HFFc6 (cell line): Measurements from ENCODE around the gene PIH1D1. TPM values are rescaled to one million over a fixed set of nuclear protein-coding genes. Genes with fewer than 3 reads are reported as not detected.

Experiments used
- DNase-seq: peaks from one replicate; pipeline ENCODE4 v3.0.0-alpha.2; 2018
- H3K27ac Mint-ChIP-seq: 2 replicates; pipeline ENCODE4 v1.8.0; 2020; ENCODE audit warnings: mild to moderate bottlenecking, mixed read lengths
- H3K27me3 Mint-ChIP-seq: 2 replicates; pipeline ENCODE4 v1.8.0; 2021; ENCODE audit warnings: mild to moderate bottlenecking, moderate library complexity, mixed read lengths; ENCODE audit not compliant: insufficient read depth
- H3K36me3 Mint-ChIP-seq: 2 replicates; pipeline ENCODE4 v1.8.0; 2021; ENCODE audit warnings: low read depth, mixed read lengths
- H3K4me1 Mint-ChIP-seq: 2 replicates; pipeline ENCODE4 v1.8.0; 2020; ENCODE audit warnings: low read depth, mixed read lengths
- H3K4me3 Mint-ChIP-seq: 2 replicates; pipeline ENCODE4 v1.8.0; 2020; ENCODE audit warnings: mild to moderate bottlenecking, moderate library complexity, mixed read lengths
- H3K9me3 Mint-ChIP-seq: 2 replicates; pipeline ENCODE4 v1.8.0; 2020; ENCODE audit warnings: mild to moderate bottlenecking, mixed read lengths
- total RNA-seq, 6 experiments: library from RNA; stranded (reverse); fragmentation: NEBNext Ultra II Directional; extraction: Animal tissue kit (Norgen Biotek cat#: 25700); gene quantifications; 2 replicates in 1 of 6; 3 replicates in 5 of 6; pipeline ENCODE4 v1.2.3, GENCODE V29; 2021
- TF ChIP-seq, protein P1 (sequence below): fragments of 200-600 bp; sonication (generic); IDR thresholded peaks from 2 replicates; pipeline ENCODE4 v1.5.0; 2021; ENCODE audit warnings: antibody characterized with exemption, mild to moderate bottlenecking

The PIH1D1 gene
- total RNA-seq, 6 experiments from 2014 or later = 55.8 to 65.6 (median 57.5) TPM

DNA sequence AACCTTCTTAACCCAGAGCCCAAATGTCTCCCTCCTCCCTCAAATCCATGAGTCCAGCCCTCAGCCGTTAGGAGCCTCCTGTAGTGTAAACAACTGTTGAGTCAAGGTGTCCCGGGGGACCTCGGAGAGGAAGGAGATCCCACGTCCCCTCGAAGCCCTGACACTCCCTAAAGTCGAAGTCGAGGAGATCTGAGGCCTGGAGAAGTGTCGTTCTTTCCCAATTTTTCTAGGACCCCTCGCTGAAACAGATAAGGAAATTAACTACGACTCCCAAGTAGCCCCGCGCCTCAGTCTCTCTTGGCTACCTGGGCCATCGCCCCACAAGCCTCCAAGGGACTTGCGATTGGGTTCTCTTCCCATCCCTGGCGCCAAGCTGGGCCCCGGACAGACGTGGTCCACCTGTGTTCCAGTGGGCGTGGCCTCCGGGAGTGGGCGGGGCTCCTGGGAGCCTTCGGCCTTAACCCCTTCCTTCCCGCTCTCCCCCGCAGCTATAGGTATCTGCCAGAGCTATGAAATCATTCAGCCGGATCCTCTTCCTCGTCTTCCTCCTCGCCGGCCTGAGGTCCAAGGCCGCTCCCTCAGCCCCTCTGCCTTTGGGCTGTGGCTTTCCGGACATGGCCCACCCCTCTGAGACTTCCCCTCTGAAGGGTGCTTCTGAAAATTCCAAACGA lies 25.6 kb downstream of the PIH1D1 start:
- no peaks in the 10 kb centered on the region for H3K9me3 Mint-ChIP-seq
- H3K36me3 Mint-ChIP-seq = no peaks in the 10 kb centered on the region; the same call in 1 of the 2 replicates
- peaks cover 84% of the 10 kb centered on the region for H3K27me3 Mint-ChIP-seq
- no peak for DNase-seq
- TF ChIP-seq, protein P1, sequence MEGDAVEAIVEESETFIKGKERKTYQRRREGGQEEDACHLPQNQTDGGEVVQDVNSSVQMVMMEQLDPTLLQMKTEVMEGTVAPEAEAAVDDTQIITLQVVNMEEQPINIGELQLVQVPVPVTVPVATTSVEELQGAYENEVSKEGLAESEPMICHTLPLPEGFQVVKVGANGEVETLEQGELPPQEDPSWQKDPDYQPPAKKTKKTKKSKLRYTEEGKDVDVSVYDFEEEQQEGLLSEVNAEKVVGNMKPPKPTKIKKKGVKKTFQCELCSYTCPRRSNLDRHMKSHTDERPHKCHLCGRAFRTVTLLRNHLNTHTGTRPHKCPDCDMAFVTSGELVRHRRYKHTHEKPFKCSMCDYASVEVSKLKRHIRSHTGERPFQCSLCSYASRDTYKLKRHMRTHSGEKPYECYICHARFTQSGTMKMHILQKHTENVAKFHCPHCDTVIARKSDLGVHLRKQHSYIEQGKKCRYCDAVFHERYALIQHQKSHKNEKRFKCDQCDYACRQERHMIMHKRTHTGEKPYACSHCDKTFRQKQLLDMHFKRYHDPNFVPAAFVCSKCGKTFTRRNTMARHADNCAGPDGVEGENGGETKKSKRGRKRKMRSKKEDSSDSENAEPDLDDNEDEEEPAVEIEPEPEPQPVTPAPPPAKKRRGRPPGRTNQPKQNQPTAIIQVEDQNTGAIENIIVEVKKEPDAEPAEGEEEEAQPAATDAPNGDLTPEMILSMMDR = no peak
- no peak overlapping the region for H3K27ac Mint-ChIP-seq
- H3K4me1 Mint-ChIP-seq = peaks cover 11% of the 10 kb centered on the region
- H3K4me3 Mint-ChIP-seq = no peak overlapping the region

DNA sequence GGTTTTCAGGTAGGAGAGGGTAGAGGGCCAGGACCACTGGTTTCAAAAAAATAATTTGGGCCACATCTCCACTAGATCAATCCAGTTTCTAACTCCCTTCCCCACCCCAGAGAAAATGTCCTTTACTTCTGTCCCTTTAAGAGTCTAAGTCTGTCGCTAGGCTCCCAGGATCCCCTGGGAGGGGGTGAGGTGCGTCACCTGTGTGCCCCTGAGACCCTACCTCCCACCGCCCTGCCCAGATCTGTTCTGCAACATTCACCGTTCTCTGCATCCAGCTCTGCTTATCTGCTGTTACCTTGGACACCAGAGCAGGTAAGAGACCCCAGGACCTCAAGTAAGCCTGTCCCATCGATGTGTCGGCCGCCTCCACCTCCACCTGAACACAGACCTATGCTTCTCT lies 26.4 kb downstream of the PIH1D1 start, which contains the start of gene GFY:
Gene GFY (plus strand): TSS at position 211 of the 400 bp plus-strand sequence. CDS start 1,043 bp downstream, outside the sequence.
- peaks cover 79% of the 10 kb centered on the region for H3K27me3 Mint-ChIP-seq
- H3K9me3 Mint-ChIP-seq = no peaks in the 10 kb centered on the region
- peaks cover 11% of the 10 kb centered on the region for H3K4me1 Mint-ChIP-seq
- TF ChIP-seq, protein P1 = no peak
- no peak within 1 kb of the TSS for H3K27ac Mint-ChIP-seq
- no peak for DNase-seq
- no peaks in the 10 kb centered on the region; the same call in 1 of the 2 replicates for H3K36me3 Mint-ChIP-seq
- no peak within 1 kb of the TSS for H3K4me3 Mint-ChIP-seq

DNA sequence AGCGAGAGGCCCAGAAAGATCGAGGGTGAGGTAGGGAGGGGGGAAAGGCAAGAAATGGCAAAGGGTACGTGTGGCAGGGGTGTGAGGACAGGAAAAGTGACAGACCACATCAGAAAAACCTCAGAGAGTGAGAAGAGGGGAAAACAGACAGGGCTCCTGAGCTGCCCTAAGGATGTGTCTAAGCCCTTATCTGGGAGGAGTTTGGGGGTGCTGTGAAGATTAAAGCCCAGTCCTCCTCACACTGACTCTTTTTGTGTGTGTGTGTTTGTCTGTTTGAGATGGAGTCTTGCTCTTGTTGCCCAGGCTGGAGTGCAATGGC lies 27.7 kb downstream of the PIH1D1 start:
- Mint-ChIP-seq H3K27me3 (peaks cover 81% of the 10 kb centered on the region), H3K9me3 (no peaks in the 10 kb centered on the region), H3K4me3 (no peak overlapping the region; the same call in 1 of the 2 replicates), H3K36me3 (no peaks in the 10 kb centered on the region; the same call in 1 of the 2 replicates), H3K27ac (no peak overlapping the region), H3K4me1 (peaks cover 11% of the 10 kb centered on the region)
- TF ChIP-seq, protein P1 = no peak
- DNase-seq = no peak

DNA sequence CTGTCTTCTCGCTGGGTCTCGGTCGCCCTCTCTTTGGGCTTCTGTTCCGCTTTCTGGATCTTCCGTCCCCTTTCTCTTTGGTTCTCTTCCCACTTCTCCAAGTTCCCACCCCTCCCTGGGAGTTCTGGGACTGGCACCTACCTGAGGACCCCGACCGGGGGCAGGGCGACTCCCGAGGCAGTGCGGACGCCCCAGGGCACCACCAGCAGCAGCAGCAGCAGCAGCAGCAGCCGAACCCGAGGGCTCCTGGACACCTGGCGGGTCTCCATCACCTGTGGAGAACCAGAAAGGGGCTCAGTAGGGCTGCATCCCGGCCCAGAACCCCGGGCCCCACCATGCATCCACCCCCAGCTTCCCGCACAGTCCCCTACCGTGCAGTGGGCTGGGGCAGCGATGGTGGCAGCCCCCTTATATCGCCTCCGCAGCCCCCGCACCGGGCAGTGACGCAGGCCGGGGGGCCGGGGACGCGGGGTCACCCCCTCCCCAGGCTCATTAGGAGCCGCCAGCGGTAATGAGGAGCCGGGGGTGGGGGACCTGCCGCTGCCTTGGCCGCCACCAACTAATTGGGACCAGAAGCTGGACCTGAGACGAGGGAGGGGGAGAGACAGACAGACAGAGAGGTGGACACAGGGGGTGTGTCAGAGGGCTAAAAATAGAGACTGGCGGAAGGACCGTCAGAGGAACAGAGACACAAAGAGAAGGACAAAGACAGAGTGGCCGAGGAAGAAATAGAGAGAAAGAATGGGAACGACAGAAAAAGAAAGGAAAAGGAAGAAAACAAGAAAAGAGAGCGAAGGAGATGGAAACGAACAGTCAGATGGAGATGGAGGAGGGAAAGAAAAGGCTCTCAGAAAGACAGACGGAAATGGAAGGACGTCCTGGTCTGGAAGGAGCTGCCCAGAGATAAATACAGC lies 28.3 kb downstream of the PIH1D1 start, which contains the start of gene PTH2:
Gene PTH2 (minus strand): TSS at position 371 of the 914 bp plus-strand sequence. CDS start 102 bp downstream, at position 269.
- H3K4me3 Mint-ChIP-seq = peak within 1 kb of the TSS; percentile 25; the same call in 1 of the 2 replicates
- peaks cover 11% of the 10 kb centered on the region for H3K4me1 Mint-ChIP-seq
- DNase-seq = no peak
- H3K9me3 Mint-ChIP-seq = no peaks in the 10 kb centered on the region
- TF ChIP-seq, protein P1 = no peak
- H3K27me3 Mint-ChIP-seq = peaks cover 82% of the 10 kb centered on the region
- no peaks in the 10 kb centered on the region; the same call in 1 of the 2 replicates for H3K36me3 Mint-ChIP-seq
- H3K27ac Mint-ChIP-seq = no peak within 1 kb of the TSS

DNA sequence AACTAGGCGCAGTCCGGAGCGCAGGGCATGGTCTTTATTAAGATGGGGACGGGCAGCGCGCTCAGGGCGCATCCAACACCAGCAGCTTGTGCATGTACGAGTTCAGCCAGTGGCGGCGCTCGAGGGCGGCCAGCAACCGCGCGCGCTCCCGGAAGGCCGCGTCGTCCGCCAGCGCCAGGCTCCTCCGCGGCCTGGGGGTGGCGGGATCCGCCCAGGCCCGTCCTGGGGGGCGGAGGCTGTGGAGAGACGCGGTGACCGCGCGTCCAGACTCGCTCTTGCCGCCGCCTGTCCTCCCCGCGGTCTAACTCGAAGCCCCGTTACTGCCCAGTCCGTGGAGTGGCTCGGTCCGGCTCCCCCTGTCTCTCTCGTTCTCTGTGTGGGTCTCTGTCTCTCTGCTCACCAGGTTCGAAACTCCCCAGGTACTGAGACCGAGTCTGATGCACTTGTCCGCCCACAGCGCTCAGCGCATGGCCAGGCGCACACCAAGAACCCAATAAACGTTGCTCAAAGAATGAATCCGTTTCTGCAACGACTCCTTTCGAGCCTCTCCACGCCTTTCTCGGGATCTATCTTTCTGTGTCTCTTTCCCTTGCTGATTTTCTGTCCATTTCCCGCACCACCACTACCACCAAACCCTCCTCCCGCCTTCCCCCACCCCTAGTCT lies 29.1 kb downstream of the PIH1D1 start:
- DNase-seq = no peak

More for the DNA sequence above, 29.1 kb downstream of the PIH1D1 start:
- Mint-ChIP-seq H3K4me1 (peaks cover 11% of the 10 kb centered on the region), H3K27me3 (peaks cover 83% of the 10 kb centered on the region), H3K27ac (no peak overlapping the region), H3K4me3 (peak overlapping the region; percentile 25; the same call in 1 of the 2 replicates), H3K9me3 (no peaks in the 10 kb centered on the region), H3K36me3 (no peaks in the 10 kb centered on the region; the same call in 1 of the 2 replicates)
- TF ChIP-seq, protein P1 = peak; percentile 39
